NCI-H1417 (cell line): ENCODE measurements around the gene IGFL1.
A peak's percentile ranks its signal among the peaks of the same experiment; 100 is the strongest.
"Not testable (repeated sequence)": the region's sequence is repeated elsewhere in the genome, so short reads cannot be mapped to it uniquely, and the experiment has no call there.

Source experiments
- DNase-seq, 3 experiments: peaks; one replicate each; lab custom pipeline; 2025; lab: John Stamatoyannopoulos, UW

Gene IGFL1

DNA sequence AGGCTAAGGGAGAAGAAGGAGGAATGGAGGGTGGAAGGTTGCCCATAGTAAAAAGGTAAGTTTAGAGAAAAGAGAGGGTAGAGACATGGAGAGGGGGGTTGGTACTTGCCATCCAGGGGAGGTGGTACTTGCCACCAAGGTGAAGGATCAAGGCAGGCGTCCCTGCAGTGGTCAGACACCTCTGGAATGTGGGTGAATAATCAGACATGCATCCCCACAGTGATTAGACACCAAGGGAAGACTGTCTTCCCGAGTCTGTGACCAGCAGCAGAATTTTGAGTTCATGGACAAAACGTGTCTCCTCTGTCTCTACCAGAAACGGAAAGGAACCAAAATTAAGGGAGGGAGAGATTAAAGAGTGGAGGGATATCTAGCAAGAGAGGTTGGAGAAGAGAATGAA is 27.1 kb upstream of the IGFL1 start:
- DNase-seq, result no peak

DNA sequence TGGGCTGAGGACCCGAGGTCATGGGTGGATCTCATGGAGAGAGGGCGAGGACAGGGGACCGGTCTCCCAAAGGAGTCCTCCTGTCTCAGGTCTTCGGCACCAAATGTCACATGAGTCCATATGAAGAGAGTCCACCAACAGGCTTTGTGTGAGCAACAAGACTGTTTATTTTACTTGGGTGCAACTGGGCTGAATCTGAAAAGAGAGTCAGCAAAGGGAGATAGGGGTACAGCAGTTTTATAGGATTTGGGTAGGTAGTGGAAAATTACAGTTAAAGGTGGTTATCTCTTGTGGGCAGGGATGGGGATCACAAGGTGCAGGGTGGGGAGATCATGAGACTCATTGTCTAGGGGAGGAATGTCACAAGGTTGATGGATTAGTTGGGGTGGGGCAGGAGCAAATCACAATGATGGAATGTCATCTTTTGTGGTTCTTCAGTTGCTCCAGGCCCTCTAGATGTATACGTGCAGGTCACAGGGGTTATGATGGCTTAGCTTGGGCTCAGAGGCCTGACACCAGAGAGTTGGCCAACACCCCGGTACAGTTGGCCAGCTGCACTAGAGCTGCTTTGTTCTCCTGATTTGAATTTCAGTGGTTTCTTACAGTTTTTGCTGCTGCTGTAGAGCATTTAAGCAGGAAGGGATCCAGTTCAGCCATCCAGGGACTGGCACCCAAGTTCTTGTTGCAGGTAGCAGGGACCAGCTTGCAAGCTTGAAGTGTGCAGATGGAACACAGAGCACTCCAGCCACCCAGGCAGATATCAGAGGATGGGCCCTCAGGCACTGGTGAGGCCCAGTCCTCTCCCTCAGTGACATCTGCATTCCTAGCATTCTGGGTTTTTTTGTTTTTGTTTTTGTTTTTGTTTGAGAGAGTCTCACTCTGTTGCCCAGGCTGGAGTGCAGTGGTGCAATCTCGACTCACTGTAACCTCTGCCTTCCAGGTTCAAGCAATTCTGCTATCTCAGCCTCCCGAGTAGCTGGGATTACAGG is 26.4 kb upstream of the IGFL1 start:
- DNase-seq, result no peak

DNA sequence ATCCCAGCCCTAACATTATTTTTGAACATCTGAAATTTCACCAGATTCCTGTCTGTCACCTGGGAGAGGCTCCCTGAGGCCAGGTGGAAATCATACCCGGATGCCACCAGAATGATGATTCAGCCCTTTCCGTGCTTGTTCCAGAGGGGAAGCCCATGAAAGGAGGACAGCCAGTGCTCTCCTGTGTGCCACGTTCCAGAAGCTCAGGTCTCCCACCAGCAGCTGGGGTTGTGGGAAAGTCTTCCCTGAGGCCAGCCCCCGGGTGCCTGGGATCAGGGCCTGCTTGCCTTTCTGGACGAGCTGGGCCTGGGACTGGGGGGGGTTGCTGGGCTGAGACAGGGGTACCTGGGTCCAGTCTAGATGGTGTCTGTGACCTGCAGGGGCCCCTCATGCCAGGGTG is 25.5 kb upstream of the IGFL1 start:
- DNase-seq, result no peak

DNA sequence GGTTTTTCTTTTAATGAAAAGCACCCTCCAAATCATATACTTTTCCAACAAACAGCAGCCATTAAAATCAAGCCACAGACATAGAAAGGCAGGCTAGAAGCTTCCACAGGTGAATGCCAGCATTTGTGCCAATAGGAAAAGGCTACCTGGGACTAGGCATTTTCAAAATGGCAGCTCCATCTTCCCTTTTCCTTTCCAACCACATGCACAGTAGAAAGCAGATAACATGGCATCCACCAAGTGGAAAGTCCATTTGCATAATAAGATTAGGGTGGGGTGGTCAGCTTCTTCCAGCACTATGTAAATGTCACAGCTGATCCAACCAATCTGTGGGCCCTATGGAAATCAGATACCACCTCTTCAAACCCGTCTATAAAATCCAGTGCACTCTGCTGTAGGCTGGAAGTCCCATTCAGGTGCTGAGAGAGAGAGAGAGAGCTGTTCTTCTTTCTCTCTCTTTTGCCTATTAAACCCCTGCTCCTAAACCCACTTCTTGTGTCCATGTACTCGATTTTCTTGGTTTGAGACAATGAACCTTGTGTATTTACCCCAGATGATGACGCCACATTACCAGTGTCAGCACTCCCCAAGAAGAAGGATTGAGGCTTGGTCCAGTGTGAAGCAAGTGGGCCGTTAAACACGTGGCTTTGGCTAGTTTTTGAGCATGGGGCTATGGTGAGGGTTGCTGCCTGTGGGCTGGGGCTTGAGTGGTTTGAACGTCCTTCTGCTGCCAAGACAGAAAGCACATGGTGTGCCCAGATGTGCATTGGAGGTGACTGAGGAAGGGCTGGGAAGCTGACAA is 24.2 kb upstream of the IGFL1 start:
- no peak for DNase-seq

DNA sequence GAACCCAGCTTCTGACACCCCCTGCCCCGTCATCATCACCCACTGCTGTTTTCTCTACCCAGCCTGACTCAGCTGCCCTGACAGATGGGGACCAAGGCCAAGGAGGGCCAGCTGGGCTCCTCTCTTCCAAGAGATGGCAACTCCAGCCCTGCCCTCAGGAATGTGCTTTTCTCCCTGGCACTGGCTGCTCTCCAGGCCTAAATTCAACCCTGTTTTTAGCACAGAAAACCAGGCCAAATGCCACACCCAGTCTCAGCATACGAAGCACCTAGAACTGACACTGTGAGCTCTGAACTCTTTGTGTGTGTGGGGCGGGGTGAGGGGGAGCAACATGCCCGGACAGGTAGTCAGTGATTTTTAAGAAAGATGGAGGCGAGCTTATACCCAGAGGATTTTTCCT is 23.4 kb upstream of the IGFL1 start:
- DNase-seq, result no peak

DNA sequence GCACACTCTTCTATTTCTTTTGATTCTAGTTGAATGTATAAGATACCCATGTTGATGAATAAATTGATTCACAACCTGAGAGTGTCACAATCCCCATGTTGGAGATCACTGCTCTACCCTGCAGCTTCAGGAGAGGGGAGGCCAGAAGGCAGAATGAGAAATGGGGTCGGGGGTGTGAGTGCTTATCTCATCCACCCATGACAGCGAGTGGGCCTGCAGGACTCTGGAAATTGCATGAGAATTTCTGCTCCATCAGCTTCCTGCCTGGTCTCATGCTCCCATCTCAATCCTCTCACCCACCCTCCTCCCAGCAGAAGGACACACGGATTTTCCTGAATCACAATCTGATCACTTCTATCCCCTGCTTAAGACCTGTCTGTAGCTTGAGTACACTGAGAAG is 22.9 kb upstream of the IGFL1 start:
- DNase-seq, result no peak

DNA sequence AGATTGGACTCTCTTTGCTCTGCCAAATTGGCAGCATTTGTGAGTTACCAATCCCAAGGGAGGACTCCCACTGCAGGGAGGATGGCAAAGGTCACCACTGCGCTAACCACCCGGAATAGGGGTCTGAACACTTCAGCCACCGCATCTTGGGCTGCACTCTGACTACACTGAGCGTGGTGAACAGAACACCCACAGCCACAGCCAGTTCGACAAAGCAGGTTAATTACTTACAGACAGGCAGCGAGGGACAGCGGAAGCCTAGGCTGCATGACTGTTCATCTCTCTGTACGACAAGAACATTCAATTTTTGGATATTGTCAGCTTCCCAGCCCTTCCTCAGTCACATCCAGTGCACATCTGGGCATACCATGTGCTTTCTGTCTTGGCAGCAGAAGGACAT is 21.7 kb upstream of the IGFL1 start:
- DNase-seq, result not testable (repeated sequence)

DNA sequence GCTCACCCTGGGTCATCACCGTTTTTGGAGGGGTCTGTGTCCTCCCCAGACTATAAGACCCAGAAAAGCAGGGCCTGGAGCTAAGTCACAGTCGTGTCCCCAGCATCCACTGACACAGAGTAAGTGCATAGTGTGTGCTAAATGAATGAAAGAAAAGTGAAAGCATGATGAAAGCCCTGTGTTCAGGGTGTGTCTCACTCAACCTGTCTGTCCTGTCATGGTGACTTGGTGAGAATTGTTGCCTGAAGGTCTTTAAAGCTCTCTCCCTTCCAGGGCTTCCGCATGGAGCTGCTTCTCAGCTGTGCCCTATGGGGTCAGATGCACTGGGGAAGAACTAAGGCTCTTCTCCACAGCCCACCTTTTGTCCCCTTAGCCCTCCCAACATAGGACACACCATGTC is 20.5 kb upstream of the IGFL1 start:
- no peak for DNase-seq

DNA sequence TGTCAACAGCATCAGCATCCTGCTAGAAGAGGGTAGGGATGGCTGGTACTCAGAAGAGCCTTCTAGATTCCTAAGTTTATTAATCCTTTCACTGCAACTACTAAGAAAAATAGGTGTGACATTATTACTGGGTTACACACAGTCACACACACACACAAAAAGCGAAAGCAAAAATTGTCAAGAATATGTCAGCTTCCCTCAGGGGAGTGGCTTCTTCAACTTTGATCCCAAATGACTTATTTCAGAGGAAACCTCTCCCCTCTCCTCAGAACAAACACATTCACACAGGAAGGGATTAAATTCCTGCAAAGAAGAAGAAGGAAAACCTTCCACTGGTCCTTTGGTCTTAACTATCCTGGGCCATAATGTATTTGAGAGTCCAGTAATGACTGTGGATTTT is 20.1 kb upstream of the IGFL1 start:
- no peak for DNase-seq

DNA sequence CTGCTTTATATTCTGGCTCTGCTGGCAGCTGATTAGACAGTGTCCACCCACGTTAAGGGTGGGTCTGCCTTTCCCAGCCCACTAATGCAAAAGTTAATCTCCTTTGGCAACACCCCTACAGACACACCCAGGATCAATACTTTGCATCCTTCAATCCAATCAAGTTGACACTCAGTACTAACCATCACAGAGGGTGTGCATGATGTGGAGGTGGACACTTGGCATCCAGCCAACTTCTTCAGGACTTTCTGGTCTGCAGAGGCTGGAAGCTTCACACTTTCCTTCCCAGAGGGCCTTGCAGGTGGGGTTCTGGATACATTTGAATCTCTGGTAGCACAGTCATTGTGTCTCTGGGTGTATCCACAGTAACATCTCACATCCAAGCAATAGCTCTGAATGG is 18.9 kb upstream of the IGFL1 start:
- DNase-seq, result peak in 1 of 3 experiments; percentile 5

DNA sequence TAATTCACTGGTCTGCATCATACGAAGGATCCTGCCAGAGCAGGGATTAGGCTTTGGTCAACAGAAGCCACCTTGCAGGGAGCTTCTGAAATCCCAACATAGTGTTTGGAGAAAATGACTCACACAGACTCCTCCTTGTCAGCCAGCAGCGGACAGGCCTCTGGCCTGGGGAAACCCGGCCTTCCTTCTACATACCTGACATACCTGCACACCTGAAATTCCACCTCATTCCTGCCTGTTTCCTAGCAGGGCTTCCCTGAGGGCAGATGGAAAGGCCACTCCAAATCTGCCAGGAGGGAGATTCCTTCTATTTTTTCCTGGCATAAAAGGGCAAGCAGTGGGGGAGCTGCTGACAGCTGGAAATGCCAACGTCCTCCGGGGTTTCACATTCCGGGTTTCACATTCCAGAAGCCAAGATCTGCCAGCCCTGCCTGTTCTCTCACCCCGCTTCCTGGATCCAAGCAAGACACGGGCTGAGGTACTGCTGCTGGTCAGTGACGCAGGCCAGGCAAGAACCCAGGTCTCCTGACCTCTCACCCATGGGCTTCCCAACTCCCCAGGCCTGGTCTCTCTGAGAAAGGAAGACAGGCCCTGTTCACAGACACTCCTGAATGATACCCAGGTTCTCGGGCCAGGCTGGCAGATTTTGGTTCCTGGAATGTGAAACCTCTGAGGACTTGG is 18.2 kb upstream of the IGFL1 start:
- no peak for DNase-seq

DNA sequence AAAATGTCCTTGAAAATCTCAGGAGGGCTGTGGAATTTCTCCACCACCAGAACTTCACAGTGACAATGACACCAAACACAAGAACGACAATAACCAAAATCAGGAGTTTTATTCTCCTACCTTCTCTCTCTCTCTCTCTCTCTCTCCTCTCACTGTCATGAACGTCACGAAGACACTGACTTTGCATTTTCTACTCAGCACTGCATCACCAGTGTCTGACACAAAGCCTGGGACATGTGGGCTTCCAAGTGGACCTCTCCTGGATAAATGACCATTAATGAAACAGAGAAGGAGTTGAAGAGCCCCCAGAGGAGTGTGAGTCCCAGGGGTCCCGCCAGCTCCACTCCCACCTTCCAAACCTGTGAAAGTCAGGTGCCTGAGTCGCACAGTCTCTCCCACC is 16.9 kb upstream of the IGFL1 start:
- not testable (repeated sequence) for DNase-seq

DNA sequence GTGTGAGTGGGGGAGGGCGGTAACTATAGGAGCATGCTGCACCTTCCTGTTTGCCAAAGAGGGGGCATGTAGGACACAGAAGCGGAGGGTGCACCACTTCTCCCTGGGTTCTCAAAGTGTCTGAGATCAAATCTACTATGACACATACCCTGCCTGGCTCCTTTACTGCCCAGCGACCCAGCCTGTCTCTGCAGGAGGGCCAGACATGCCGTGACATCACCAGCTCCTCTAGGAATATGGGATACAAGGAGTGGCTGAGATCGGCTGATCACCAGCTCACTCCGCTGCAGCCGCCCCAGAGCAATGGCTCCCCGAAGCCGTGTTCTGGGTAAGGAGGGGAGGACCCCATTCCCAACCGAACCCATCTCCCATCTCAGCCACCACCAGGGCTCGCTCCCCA is 16.4 kb upstream of the IGFL1 start:
- DNase-seq, result no peak

DNA sequence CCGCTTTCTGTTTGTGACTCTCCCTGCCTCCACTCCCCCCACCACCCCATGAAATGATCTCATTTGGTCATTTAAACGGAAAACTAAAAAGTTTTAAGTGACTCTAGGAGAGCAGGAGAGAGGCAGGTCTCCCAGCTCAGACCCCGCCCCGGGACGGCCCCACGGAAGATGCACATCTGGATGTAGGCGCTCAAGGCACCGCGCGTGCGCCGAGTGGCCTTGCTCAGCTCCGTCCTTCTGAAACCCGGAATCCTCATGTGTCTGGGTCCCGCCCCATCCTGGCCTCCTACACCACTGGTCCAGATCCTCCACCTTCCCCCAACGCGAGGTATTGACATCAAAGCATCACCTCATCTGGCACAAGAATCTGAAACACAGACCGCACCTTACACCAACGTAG is 15.7 kb upstream of the IGFL1 start:
- DNase-seq, result no peak

DNA sequence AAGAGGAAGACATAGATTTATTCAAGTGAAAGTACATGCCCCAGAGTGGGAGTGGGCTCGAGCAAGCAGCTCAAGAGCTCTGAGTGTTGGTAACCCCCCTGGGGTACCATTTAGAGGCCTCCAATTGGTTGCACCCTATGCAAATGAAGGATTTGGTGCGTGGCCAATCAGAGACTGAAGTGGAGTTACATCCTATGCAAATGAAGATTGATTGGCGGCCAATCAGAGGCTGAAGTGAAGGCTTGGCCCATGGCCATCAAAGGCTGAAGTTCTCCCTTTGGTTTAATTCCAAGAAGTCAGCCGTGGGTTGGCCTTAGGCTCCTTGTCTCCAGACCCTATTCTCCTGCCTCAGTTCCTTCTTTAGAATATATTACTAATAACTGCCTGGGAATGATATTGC is 12.9 kb upstream of the IGFL1 start:
- DNase-seq, result no peak

DNA sequence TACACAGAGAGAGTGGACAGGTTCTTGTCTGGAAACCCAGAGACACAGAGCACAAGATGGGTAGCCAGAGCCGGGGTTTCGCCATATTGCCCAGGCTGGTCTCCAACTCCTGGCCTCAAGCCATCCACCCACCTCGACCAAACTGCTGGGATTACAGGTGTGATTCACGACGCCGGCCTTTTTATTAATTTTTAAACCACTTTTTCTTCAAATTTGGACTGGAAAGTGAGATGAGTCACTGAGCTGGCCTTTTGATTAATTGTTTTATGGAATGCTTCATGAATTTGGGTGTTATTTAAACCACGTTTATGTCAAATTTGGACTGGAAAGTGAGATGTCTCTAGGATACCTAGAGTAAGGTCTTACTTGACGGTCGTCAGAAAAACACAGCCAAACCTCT is 12.1 kb upstream of the IGFL1 start:
- no peak for DNase-seq

DNA sequence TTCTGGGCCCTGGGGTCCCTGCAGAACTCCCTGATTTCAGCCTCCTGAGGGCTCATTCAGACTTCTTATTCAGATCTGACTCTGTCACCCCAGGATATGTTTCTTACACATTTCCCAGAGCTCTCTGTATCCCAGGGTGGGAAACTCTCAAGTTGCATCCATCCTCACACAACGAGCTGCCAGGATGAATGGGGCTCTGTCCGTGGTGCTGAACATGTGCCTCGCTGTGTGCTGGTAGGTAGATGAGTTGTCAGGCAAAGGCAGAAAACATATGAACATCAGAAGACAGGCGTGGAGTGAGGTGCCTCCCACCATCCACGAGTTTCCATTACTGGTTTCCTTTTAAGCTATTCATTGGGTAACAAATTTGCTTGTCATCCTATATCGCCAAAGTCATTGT is 11.4 kb upstream of the IGFL1 start:
- DNase-seq, result no peak

DNA sequence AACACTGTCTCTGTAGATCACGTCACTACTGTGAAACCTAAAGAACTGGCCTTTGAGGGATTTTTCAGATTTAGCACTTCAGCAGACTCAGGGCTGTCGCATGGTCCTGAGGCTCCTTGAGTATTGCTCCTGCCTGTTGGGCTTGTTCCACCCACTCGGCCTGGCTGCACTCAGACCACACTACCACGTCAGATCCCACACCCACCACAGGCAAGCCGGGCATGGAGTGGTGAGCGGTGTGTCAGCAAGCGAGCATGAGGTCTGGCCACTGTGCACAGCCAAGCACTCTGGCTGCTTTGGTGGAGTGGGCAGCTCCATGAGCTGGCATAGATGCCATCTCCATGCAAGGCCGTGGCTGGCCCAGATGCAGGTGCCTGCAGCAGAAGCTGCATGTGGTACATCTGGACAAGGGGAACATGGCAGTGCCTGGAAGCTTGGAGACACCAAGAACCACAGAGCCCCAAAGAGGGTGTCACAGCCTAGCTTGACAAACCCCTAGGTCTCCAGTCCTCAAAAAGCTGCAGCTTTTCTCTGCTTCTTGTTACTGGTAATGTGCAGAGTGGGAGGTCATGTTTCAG is 9.4 kb upstream of the IGFL1 start:
- no peak for DNase-seq

DNA sequence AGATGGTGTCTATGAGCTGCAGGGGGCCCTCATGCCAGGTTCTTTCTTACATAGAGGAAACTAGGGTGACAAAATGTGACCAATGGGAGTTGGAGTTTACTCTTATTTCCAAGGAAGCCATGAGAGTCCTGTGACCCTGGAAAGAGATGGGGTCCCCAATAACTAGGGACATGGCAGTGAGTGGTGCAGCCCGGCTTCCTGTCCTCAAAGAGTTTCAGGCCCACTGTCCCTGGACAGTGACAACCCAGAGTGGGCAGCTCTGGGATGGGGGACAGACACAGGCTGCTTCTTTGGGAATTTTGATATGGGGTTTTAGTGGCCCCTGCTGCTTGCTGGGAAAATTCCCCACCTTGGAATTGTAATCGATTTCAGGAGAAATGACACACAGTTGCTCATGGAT is 8.4 kb upstream of the IGFL1 start:
- no peak for DNase-seq

DNA sequence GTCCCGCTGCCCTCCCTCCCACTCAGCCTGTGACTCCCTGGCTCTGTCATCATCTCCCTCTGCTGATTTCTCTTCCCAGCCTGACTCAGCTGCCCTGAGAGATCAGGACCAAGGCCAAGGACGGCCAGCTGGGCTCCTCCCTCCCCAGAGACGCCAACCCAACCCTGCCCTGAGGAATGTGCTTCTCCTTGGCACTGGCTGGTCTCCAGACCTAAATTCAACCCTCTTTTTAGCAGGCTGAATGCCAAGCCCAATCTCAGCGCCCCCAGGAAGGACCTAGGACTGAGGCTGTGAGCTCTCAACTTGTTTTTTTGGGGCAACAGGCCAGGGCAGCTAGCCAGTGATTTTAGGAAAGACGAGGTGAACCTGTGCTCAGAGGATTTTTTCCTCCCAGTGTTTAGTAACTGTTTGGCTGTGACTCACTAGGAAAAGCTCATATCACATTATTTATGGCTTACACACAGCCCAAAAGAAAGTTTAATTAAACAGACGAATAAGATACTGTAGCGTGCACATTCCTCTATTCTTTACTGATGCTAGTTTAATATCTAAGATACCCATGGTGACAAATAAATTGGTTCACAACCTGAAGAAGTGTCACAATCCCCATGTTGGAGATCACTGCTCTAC is 7.4 kb upstream of the IGFL1 start:
- no peak for DNase-seq

DNA sequence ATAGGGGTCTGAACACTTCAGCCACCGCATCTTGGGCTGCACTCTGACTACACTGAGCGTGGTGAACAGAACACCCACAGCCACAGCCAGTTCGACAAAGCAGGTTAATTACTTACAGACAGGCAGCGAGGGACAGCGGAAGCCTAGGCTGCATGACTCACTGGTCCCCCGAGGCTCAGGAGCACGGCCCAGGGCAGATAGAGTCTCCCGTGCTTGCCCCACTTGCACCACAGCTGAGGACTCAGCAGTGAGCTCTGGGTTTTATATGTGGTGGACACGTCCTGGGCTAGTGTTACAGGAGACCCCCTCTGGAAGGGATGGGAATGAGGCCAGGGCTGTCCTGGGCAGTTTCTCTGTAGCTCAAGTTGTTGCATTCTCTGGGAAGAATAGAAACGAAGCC is 5.8 kb upstream of the IGFL1 start:
- not testable (repeated sequence) for DNase-seq

DNA sequence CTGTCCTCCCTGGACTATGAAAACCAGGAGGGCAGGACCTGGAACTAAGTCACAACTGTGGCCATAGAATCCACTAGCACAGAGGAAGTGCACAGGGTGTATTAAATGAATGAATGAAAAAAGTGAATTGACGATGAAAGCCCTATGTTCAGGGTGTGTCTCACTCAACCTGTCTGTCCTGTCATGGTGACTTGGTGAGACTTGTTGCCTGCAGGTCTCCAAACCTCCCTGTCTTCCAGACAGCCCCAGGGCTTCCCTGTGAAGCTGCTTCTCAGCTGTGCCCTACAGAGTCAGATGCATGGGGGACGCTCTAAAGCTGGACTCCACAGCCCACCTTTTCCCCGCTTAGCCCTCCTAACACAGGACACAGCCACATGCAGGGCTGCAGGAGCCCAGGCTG is 4.8 kb upstream of the IGFL1 start:
- no peak for DNase-seq
